Adrenal gland (tissue), 5 donors: Measurements from ENCODE around the gene REEP3.

Experiments used
- CTCF ChIP-seq, 6 experiments: fragments of 450-650 bp in 4 of 6; fragments of 200-600 bp in 2 of 6; sonication (generic) in 1 of 6; IDR thresholded peaks; 1 replicate in 5 of 6; 2 replicates in 1 of 6; pipeline versions ENCODE4 v1.5.1 to v1.8.0; 2016 to 2021; ENCODE audit warnings: antibody characterized with exemption in 6 of 6, mild to moderate bottlenecking in 2 of 6, moderate library complexity in 1 of 6
- POLR2A ChIP-seq, 2 donors: fragments of 450-650 bp; IDR thresholded peaks; one replicate each; pipeline ENCODE4 v1.6.1; 2017; ENCODE audit warnings: antibody characterized with exemption in 2 of 2, mild to moderate bottlenecking in 2 of 2, moderate library complexity in 1 of 2
- donor health status: DM: no; HTN: no; CAD: no.

GRCh38 chr10:63477927-63478326, 43.3 kb upstream of the REEP3 start:
- TF ChIP-seq CTCF (IDR thresholded peaks at IDR 0.05) (no peak), POLR2A (IDR thresholded peaks at IDR 0.05) (no peak)
